HL-60 (cell line): Measurements from ENCODE around the gene COL25A1.

Experiments
- DNase-seq, 2 experiments: peaks; one replicate each; pipeline ENCODE4 v3.0.0-alpha.2; 2010 to 2020; ENCODE audit warnings: low read depth in 1 of 2, low spot score in 1 of 2
- H3K27ac ChIP-seq: fragments of 250-450 bp; sonication (Bioruptor Pico); replicated peaks from 2 replicates; pipeline ENCODE4 v1.5.1; 2020; ENCODE audit warnings: mild to moderate bottlenecking, moderate library complexity
- H3K27me3 ChIP-seq: fragments of 250-450 bp; sonication (Bioruptor Pico); 2 replicates; pipeline ENCODE4 v1.5.1; 2021; ENCODE audit warnings: mild to moderate bottlenecking, moderate library complexity; ENCODE audit not compliant: insufficient read depth, poor library complexity, severe bottlenecking
- H3K4me3 ChIP-seq: replicated peaks from 2 replicates; pipeline ENCODE4 v1.5.1; 2011; ENCODE audit warnings: mild to moderate bottlenecking, control low read depth, low read length; ENCODE audit not compliant: insufficient read depth
- GABPA ChIP-seq: IDR thresholded peaks from 2 replicates; pipeline ENCODE4 v1.6.1; 2012; ENCODE audit warnings: low read depth
- POLR2AphosphoS5 ChIP-seq: IDR thresholded peaks from 2 replicates; pipeline ENCODE4 v1.6.1; 2012; ENCODE audit warnings: low read depth
- SPI1 ChIP-seq: IDR thresholded peaks from 2 replicates; pipeline ENCODE4 v1.6.1; 2012; ENCODE audit warnings: low read depth, mild to moderate bottlenecking, borderline replicate concordance
- TF ChIP-seq, protein P1 (sequence below): IDR thresholded peaks from one replicate; pipeline ENCODE4 v1.5.1; 2011; ENCODE audit warnings: low read length, control low read depth, inconsistent platforms; ENCODE audit not compliant: insufficient read depth
- TF ChIP-seq, protein P2 (sequence below): IDR thresholded peaks from 2 replicates; pipeline ENCODE4 v1.6.1; 2012; ENCODE audit warnings: low read depth; ENCODE audit not compliant: insufficient replicate concordance

The COL25A1 gene

DNA sequence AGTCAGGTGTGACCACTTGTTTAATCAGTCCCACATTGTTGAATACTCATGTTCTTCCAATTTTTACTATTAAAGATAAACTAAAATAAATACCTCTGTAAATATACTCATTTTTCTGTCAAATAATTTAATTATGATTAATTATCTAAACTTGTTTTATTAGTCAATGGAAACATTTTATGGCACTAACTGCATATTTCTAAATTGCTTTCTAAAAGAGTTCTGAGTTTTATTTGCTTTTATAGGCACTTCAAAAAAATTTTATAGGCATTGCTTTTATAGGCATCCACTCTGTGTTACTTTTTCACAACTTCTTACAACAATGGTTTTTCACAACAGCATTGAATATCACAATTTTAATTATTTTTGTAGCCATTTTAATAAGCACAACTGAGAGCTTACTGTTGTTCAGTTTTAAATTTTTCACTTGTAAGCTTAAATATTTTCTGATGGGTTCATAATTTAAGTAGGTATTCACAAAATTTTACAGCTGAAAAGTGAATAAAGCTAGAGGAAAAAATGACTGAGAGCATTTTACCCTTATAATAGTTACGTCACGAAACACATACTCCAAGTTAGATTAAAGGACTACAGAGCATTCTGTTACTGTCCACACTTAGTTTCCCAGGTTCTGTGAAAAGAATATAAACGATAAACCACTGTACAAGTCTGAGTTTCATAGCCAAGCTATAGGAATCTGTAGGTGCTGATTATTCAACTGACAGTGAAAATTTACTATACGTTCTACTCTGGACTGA, 398.8 kb downstream of the COL25A1 start:
- Histone ChIP-seq H3K4me3 (no peak overlapping the region), H3K27me3 (no peaks in the 10 kb centered on the region), H3K27ac (no peak overlapping the region)
- DNase-seq: no peak
- no peak for TF ChIP-seq SPI1
- no peak for TF ChIP-seq GABPA
- TF ChIP-seq, protein P1, sequence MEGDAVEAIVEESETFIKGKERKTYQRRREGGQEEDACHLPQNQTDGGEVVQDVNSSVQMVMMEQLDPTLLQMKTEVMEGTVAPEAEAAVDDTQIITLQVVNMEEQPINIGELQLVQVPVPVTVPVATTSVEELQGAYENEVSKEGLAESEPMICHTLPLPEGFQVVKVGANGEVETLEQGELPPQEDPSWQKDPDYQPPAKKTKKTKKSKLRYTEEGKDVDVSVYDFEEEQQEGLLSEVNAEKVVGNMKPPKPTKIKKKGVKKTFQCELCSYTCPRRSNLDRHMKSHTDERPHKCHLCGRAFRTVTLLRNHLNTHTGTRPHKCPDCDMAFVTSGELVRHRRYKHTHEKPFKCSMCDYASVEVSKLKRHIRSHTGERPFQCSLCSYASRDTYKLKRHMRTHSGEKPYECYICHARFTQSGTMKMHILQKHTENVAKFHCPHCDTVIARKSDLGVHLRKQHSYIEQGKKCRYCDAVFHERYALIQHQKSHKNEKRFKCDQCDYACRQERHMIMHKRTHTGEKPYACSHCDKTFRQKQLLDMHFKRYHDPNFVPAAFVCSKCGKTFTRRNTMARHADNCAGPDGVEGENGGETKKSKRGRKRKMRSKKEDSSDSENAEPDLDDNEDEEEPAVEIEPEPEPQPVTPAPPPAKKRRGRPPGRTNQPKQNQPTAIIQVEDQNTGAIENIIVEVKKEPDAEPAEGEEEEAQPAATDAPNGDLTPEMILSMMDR: no peak
- no peak for TF ChIP-seq POLR2AphosphoS5
- TF ChIP-seq, protein P2, sequence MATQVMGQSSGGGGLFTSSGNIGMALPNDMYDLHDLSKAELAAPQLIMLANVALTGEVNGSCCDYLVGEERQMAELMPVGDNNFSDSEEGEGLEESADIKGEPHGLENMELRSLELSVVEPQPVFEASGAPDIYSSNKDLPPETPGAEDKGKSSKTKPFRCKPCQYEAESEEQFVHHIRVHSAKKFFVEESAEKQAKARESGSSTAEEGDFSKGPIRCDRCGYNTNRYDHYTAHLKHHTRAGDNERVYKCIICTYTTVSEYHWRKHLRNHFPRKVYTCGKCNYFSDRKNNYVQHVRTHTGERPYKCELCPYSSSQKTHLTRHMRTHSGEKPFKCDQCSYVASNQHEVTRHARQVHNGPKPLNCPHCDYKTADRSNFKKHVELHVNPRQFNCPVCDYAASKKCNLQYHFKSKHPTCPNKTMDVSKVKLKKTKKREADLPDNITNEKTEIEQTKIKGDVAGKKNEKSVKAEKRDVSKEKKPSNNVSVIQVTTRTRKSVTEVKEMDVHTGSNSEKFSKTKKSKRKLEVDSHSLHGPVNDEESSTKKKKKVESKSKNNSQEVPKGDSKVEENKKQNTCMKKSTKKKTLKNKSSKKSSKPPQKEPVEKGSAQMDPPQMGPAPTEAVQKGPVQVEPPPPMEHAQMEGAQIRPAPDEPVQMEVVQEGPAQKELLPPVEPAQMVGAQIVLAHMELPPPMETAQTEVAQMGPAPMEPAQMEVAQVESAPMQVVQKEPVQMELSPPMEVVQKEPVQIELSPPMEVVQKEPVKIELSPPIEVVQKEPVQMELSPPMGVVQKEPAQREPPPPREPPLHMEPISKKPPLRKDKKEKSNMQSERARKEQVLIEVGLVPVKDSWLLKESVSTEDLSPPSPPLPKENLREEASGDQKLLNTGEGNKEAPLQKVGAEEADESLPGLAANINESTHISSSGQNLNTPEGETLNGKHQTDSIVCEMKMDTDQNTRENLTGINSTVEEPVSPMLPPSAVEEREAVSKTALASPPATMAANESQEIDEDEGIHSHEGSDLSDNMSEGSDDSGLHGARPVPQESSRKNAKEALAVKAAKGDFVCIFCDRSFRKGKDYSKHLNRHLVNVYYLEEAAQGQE: no peak

DNA sequence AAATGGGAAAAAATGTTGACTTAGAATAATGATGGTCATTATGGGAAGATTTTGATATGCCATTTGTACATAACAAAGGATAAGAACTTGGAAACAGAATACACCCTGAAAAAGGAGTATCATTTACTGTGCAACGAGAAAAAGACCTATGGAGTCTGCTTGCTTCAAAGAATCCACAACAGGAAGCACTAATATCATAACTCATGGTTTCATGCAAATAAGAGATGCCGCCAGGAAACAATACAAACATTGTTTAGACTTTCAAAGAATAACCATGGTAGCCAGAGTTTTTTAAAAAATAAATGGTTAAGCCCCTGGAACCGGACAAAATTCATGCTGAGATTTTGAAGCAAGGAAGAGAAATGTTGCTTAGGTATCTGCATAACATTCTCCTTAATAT, 399.7 kb downstream of the COL25A1 start:
- TF ChIP-seq, protein P1: no peak
- TF ChIP-seq, protein P2: no peak
- TF ChIP-seq POLR2AphosphoS5 (no peak), GABPA (no peak), SPI1 (no peak)
- Histone ChIP-seq H3K27ac (no peak overlapping the region), H3K27me3 (no peaks in the 10 kb centered on the region), H3K4me3 (no peak overlapping the region)
- no peak for DNase-seq

DNA sequence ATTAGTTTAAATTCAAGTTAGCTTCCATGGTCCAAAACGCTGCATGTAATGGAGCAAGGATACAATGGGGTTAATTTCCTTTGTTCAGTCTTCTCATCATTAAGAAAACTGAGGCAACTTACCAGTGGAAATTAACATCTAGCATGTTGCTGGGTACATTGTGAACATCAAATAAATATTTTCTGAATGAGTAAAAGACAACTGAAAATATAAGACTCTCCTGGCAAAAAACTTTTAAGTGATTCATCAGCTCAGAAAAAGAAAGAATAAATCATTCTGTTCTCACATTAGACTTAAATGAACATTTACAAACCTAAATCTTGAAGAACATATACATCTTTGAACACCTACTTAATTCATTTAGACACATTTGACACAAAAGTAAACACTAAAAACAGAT, 401.2 kb downstream of the COL25A1 start:
- Histone ChIP-seq H3K4me3 (no peak overlapping the region), H3K27me3 (no peaks in the 10 kb centered on the region), H3K27ac (no peak overlapping the region)
- TF ChIP-seq SPI1 (no peak), POLR2AphosphoS5 (no peak), GABPA (no peak)
- TF ChIP-seq, protein P1: no peak
- DNase-seq: no peak

DNA sequence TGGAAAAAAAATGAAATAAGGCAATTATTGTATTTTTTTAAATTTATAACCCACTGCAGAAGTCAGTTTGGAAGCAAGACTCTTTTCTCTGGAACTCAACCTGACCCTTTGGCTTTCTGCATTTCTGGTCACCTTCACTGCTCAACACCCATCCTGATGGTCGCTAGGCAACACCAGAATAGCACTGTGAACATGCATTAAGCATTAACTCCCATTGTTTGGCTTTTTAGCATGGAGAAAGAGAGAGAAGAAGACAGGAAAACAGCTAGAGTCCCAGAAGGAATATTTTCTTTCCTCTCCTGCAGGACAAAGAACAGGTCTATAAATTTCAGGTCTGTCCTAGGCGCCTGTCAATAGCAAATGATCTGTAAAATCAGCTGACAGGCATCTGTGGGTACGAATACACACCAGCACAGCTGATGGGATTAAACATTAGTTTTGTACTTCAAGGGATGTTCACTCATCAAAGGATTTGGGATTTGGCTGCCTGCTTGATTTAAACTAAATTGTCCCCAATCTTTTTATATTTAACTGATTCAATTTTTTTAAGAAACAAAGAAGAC, 402.4 kb downstream of the COL25A1 start:
- Histone ChIP-seq H3K27me3 (no peaks in the 10 kb centered on the region), H3K27ac (no peak overlapping the region), H3K4me3 (no peak overlapping the region)
- no peak for DNase-seq
- TF ChIP-seq, protein P2: no peak
- TF ChIP-seq, protein P1: no peak
- TF ChIP-seq POLR2AphosphoS5: no peak
- no peak for TF ChIP-seq GABPA
- no peak for TF ChIP-seq SPI1
